ENCODE data around the gene DNAL1. TPM values are rescaled to one million over a fixed set of nuclear protein-coding genes. Genes with fewer than 3 reads are reported as not detected.

The DNAL1 gene
- total and polyA plus RNA-seq, 9 of the 15 experiments (the other 6 are each of a cell fraction or from before 2014, with no cell fraction given) = 1.6 to 11.7 (median 4.8) TPM

DNA sequence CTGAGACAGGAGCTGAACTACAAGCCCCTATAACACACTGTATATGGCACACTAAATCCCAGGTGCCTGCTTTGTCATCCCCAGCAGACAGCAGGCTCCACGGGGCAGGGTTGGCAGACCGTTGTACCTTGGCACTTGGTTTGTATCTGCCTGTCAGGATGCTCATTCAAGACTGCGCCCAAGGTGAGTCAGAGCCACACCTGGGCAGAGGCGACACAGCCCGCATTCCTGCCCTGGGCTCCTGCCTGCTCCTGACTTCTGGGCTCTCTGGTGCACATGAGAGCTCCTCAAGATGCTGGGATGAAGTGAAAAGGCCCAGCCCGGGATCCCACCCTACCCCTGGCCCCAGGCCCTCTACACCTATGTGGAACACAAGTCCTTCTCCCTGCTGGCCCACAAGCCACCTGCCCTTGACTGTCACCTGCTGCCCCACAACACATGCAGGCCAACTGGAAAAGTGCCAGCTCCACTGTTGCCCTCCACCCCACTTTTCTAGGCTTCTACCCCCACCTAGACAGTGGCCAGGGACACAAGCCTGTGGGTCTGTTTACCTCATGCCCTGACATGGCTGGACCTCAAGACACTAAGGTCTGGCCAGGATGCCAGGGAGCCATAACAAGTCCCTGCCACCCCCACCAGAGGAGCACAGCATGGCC is 100.2 kb downstream of the DNAL1 start:
- Histone ChIP-seq H3K9ac (ENCODE audit: insufficient read depth in 1 of 2, low read depth in 2 of 2, low read length in 2 of 2) (peak overlapping the region in 1 of 2 experiments; percentile 74; a peak in 3 of 4 replicates), H3K4me1 (replicated peaks in 1 of 2; ENCODE audit: control insufficient read depth in 2 of 2, insufficient read depth in 2 of 2, low read length in 2 of 2) (peaks cover 76 to 78% of the 10 kb centered on the region in 2 experiments), H2AFZ (ENCODE audit: low read depth, low read length) (no peak overlapping the region), H3K27me3 (ENCODE audit: control insufficient read depth in 2 of 2, insufficient read depth in 2 of 2, low read length in 2 of 2) (no peaks in the 10 kb centered on the region), H3K9me3 (replicated peaks; ENCODE audit: control insufficient read depth, insufficient read depth, low read depth, low read length) (no peaks in the 10 kb centered on the region), H3K9me1 (ENCODE audit: control insufficient read depth, insufficient read depth, low read length) (no peaks in the 10 kb centered on the region), H3K4me2 (ENCODE audit: insufficient read depth, low read length) (peak overlapping the region; percentile 58; the same call in 1 of the 2 replicates), H3K36me3 (ENCODE audit: control insufficient read depth, insufficient read depth, low read length) (peaks cover 29% of the 10 kb centered on the region; the same call in 2 of the 3 replicates), H3K27ac (ENCODE audit: extremely low read depth, low read depth, low read length) (peak overlapping the region; percentile 86; the same call in 1 of the 3 replicates), H3K79me2 (ENCODE audit: control insufficient read depth, insufficient read depth, low read length) (peaks cover 100% of the 10 kb centered on the region), H3K4me3 (no peak overlapping the region), H4K20me1 (replicated peaks; ENCODE audit: control insufficient read depth, insufficient read depth, low read length) (peaks cover 6% of the 10 kb centered on the region)
- intact Hi-C loops (cut with micrococcal nuclease) (loop anchor here (5.0 kb wide), 2 partner anchors 82 to 142 kb away; partner anchors contain the start of gene ZNF410), in situ Hi-C loops (cut with MboI) (no loop called here)
- peak; percentile 40 for TF ChIP-seq NFIC (IDR thresholded peaks at IDR 0.05)
- TF ChIP-seq LCOR (CRISPR knock-in tag; IDR thresholded peaks at IDR 0.05) = no peak
- DNase-seq (ENCODE audit: extremely low read depth in 1 of 4, low spot score in 3 of 4) (no peak), FAIRE-seq (no peak), ATAC-seq (no peak)
- 33% methylated on average over 2 of the region's 6 CpGs for WGBS (ENCODE audit: insufficient coverage, low coverage, missing lambda C conversion rate)
- no TSS peak for BruUV-seq (replicated peaks)
- POLR2A ChIA-PET = interaction anchor here (0.6 to 6.8 kb wide), 5 partner anchors 9 to 113 kb away, joined by 3 to 80 read pairs (median 5); no protein-coding TSS in a partner anchor
- CTCF ChIA-PET (ENCODE audit: low intra/inter-chr PET ratio) = no interaction called here

All from K562 (cell line).